Coronary artery (tissue), 2 donors: ENCODE measurements around the gene BBS9.

Experiments used
- DNase-seq: peaks from one replicate; pipeline ENCODE4 v3.0.0-alpha.2; 2017; ENCODE audit warnings: low spot score
- H3K27ac ChIP-seq, 2 donors: fragments of 200-600 bp; sonication (generic); one replicate each; pipeline ENCODE4 v1.5.1; 2016 to 2019
- H3K4me3 ChIP-seq: fragments of 200-600 bp; sonication (generic); 2 replicates; pipeline ENCODE4 v1.5.1; 2016; ENCODE audit warnings: mild to moderate bottlenecking, moderate library complexity
- TF ChIP-seq, protein P1 (sequence below): fragments of 200-600 bp; sonication (generic); IDR thresholded peaks from one replicate; pipeline ENCODE4 v1.5.1; 2019; ENCODE audit warnings: antibody characterized with exemption

The BBS9 gene

DNA sequence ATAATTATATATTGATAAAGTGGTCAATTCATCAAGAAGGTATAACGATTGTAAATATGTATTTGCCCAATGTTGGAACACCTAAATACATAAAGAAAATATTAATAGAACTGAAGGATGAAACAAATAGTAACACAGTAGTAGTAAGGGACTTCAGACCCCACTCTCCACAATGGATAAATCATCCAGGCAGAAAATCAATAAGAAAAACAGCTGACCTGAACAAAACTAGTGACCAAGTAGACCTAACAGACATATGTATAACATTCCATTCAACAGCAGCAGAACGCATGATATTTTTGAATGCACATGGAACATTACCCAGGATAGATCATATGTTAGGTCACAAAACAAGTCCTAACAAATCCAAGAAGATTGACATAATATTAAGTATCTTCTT, 489.9 kb downstream of the BBS9 start:
- Histone ChIP-seq H3K27ac (no peak overlapping the region), H3K4me3 (no peak overlapping the region)
- no peak for DNase-seq
- TF ChIP-seq, protein P1, sequence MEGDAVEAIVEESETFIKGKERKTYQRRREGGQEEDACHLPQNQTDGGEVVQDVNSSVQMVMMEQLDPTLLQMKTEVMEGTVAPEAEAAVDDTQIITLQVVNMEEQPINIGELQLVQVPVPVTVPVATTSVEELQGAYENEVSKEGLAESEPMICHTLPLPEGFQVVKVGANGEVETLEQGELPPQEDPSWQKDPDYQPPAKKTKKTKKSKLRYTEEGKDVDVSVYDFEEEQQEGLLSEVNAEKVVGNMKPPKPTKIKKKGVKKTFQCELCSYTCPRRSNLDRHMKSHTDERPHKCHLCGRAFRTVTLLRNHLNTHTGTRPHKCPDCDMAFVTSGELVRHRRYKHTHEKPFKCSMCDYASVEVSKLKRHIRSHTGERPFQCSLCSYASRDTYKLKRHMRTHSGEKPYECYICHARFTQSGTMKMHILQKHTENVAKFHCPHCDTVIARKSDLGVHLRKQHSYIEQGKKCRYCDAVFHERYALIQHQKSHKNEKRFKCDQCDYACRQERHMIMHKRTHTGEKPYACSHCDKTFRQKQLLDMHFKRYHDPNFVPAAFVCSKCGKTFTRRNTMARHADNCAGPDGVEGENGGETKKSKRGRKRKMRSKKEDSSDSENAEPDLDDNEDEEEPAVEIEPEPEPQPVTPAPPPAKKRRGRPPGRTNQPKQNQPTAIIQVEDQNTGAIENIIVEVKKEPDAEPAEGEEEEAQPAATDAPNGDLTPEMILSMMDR: no peak

DNA sequence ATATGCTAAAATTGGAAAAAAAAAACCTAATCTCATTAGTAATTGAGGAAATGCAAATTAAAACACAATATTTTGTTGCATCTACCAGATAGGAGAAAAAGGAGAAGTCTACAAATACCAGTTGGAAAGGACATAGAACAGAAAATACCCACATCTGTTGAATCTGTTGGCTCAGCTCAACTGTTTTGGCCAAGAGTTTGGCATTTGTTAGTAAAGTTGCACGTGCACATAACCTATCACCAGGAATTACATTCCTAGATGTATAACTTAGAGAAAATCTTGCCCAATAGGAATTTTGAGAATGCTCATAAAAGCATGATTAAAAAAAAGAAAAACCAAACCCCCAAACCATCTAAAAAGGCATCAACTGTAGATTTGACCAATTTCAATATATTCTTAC, 493.9 kb downstream of the BBS9 start:
- TF ChIP-seq, protein P1: no peak
- no peak for DNase-seq
- Histone ChIP-seq H3K4me3 (no peak overlapping the region), H3K27ac (no peak overlapping the region)

DNA sequence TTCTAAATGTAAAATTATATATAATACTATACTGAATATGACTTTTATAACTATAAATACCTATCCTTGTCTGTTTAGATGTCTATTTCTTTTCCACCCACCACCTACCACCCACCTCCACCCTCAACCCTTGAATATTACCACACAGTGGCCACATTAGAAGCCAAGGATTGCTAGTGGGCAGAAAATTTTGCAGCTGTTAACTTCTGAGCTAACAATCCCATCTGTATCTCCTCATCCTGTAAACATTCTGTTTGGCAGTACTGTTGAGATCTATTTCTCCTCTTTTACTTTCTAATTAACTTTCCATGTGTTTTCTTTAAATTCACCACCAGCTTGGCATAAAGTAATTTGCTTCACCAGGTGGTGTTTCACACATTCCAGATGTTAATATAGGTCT, 494.9 kb downstream of the BBS9 start:
- TF ChIP-seq, protein P1: no peak
- no peak overlapping the region for H3K27ac ChIP-seq
- no peak for DNase-seq
- H3K4me3 ChIP-seq: no peak overlapping the region

DNA sequence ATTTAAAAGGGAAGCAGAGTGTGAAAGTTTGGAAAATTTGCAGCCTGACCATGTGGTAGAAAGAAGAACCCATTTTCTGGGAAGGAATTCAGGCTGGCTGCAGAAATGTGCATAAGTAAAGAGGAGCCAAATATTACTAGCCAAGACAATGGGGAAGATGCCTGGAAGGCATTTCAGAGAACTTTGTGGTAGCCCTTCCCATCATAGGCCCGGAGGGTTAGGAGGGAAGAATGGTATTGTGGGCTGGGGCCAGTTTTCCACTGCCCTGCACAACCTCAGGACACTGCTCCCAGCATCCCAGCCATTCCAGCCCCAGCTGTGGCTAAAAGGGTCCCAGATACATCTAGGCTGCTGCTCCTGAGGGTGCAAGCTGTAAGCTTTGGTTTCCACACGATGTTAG, 497.5 kb downstream of the BBS9 start:
- DNase-seq: no peak
- Histone ChIP-seq H3K4me3 (no peak overlapping the region), H3K27ac (no peak overlapping the region)
- TF ChIP-seq, protein P1: no peak

DNA sequence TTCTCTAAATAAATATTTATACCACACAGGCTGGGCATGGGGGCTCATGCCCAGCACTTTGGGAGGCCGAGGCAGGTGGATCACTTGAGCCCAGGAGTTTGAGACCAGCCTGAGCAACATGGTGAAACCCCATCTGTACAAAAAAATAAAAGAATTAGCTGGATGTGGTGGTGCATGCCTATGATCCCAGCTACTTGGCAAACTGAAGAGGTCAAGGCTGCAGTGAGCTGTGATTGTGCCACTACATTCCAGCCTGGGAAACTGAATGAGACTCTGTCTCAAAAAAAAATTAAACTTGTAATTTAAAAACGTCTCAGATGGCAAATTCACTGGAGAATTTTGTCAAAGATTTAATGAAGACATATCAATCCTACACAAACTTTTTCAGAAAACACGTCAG, 498.4 kb downstream of the BBS9 start:
- no peak for DNase-seq
- TF ChIP-seq, protein P1: no peak

DNA sequence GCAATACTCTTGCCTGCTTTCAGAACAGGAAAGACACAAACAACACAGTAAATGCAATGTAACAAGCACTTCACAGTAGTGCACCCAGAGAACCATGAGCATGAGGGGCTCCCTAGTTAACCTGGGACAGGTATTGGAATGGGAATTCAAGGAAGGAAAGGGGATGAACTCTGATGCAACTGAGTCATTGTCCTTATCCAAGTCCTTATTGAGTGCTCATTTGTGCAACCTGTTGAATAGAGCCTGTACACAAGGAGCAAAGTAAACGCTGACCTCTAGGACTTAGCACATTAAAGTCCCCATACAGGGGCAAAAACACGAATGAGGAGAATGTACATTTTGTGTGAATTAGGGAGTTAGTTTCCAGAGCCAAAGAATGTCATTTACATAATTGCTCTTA, 499.5 kb downstream of the BBS9 start:
- TF ChIP-seq, protein P1: no peak
- H3K4me3 ChIP-seq: no peak overlapping the region
- H3K27ac ChIP-seq: no peak overlapping the region
- DNase-seq: no peak

More for the DNA sequence above, 498.4 kb downstream of the BBS9 start:
- Histone ChIP-seq H3K27ac (no peak overlapping the region), H3K4me3 (no peak overlapping the region)

DNA sequence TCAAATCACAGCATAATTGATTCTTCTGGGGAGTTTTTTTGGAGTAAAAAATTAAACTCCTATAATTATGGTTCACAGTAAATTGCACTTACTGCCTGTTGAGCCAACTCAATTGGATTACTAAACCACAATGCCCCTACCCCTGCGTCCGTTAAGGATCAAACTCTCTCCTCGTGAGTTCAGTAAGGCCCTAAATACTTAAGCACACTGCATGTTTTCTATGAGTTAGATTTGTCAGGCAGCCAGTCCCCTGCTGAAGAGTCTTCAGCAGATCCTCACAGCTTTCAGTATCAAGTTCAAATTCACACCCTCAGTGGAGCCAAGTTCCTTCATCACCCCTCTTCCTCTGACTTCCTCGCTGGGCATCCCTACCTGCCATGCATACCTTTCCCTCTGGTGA, 501.0 kb downstream of the BBS9 start:
- TF ChIP-seq, protein P1: no peak
- Histone ChIP-seq H3K27ac (no peak overlapping the region), H3K4me3 (no peak overlapping the region)
- DNase-seq: no peak
